ENCODE data around the gene GLYATL1. TPM values are rescaled to one million over a fixed set of nuclear protein-coding genes. Genes with fewer than 3 reads are reported as not detected.
A peak's percentile ranks its signal among the peaks of the same experiment; 100 is the strongest.

Gene GLYATL1
- total and polyA plus RNA-seq, 2 experiments from 2014 or later, result 6.9 to 34.1 TPM

GRCh38 chr11:58927393-58928106 lies 11.7 kb upstream of the GLYATL1 start:
- peaks cover 36% of the 10 kb centered on the region for H3K4me1 ChIP-seq (ENCODE audit: insufficient read depth)
- peak overlapping the region; percentile 16 for H2AFZ ChIP-seq
- peaks cover 3% of the 10 kb centered on the region for H3K79me2 ChIP-seq
- H3K27ac ChIP-seq, result peak overlapping the region; percentile 91
- no peaks in the 10 kb centered on the region for H3K9me3 ChIP-seq (ENCODE audit: low read depth)
- no peak overlapping the region for H3K4me3 ChIP-seq
- TF ChIP-seq EZH2phosphoT487 (IDR thresholded peaks at IDR 0.05; ENCODE audit: low read depth, severe bottlenecking, unreplicated experiment) (no peak), CTCF (IDR thresholded peaks at IDR 0.05; ENCODE audit: poor library complexity) (no peak), EZH2 (IDR thresholded peaks at IDR 0.05; ENCODE audit: borderline replicate concordance) (no peak)
- 5% methylated on average over 15 of the region's 15 CpGs for WGBS (ENCODE audit: low lambda C conversion rate, missing lambda C conversion rate)
- H4K20me1 ChIP-seq (ENCODE audit: insufficient read depth, poor library complexity, severe bottlenecking), result no peaks in the 10 kb centered on the region
- DNase-seq (ENCODE audit: low spot score), result peak; percentile 90
- H3K9me2 ChIP-seq (replicated peaks; ENCODE audit: insufficient read depth), result no peaks in the 10 kb centered on the region
- H3K4me2 ChIP-seq, result peak overlapping the region; percentile 73
- H3K27me3 ChIP-seq, result no peaks in the 10 kb centered on the region
- H3K36me3 ChIP-seq (replicated peaks; ENCODE audit: insufficient read depth, low read depth), result no peaks in the 10 kb centered on the region

GRCh38 chr11:58928107-58928499 lies 11.2 kb upstream of the GLYATL1 start:
- Histone ChIP-seq H3K36me3 (replicated peaks; ENCODE audit: insufficient read depth, low read depth) (no peaks in the 10 kb centered on the region), H3K27ac (peak overlapping the region; percentile 91), H3K9me3 (ENCODE audit: low read depth) (no peaks in the 10 kb centered on the region), H3K79me2 (peaks cover 3% of the 10 kb centered on the region), H3K4me2 (peak overlapping the region; percentile 73), H2AFZ (peak overlapping the region; percentile 16), H3K27me3 (no peaks in the 10 kb centered on the region), H3K4me3 (no peak overlapping the region), H3K9me2 (replicated peaks; ENCODE audit: insufficient read depth) (no peaks in the 10 kb centered on the region), H4K20me1 (ENCODE audit: insufficient read depth, poor library complexity, severe bottlenecking) (no peaks in the 10 kb centered on the region), H3K4me1 (ENCODE audit: insufficient read depth) (peaks cover 31% of the 10 kb centered on the region)
- TF ChIP-seq EZH2 (IDR thresholded peaks at IDR 0.05; ENCODE audit: borderline replicate concordance) (no peak), CTCF (IDR thresholded peaks at IDR 0.05; ENCODE audit: poor library complexity) (no peak), EZH2phosphoT487 (IDR thresholded peaks at IDR 0.05; ENCODE audit: low read depth, severe bottlenecking, unreplicated experiment) (no peak)
- peak; percentile 43 for DNase-seq (ENCODE audit: low spot score)
- 17% methylated on average over 6 of the region's 6 CpGs for WGBS (ENCODE audit: low lambda C conversion rate, missing lambda C conversion rate)

DNA sequence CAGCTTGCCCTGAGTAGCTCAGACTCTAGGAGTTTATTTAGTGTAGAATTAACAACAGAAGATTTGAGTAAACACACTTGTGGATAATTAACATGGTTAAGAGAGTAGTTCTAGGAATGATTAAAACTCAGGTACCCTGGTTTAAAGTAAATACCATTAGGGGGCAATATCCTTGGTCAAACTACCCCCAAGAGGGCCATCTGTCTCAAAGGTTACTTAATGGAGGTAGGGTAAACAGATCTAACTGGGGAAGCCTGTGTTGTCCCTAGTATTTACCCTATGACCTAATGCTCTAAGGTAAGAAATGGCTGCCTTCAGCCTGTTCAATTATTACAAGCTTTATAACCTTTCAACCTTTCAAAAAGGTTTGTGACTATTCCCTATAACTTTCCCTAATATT lies 10.6 kb upstream of the GLYATL1 start:
- Histone ChIP-seq H3K27ac (peak overlapping the region; percentile 91), H2AFZ (no peak overlapping the region), H3K9me2 (replicated peaks; ENCODE audit: insufficient read depth) (no peaks in the 10 kb centered on the region), H3K4me2 (peak overlapping the region; percentile 73), H3K4me3 (no peak overlapping the region), H3K79me2 (peaks cover 3% of the 10 kb centered on the region), H4K20me1 (ENCODE audit: insufficient read depth, poor library complexity, severe bottlenecking) (no peaks in the 10 kb centered on the region), H3K27me3 (no peaks in the 10 kb centered on the region), H3K4me1 (ENCODE audit: insufficient read depth) (peaks cover 27% of the 10 kb centered on the region), H3K9me3 (ENCODE audit: low read depth) (no peaks in the 10 kb centered on the region), H3K36me3 (replicated peaks; ENCODE audit: insufficient read depth, low read depth) (no peaks in the 10 kb centered on the region)
- peak; percentile 46 for DNase-seq (ENCODE audit: low spot score)
- TF ChIP-seq CTCF (IDR thresholded peaks at IDR 0.05; ENCODE audit: poor library complexity) (no peak), EZH2 (IDR thresholded peaks at IDR 0.05; ENCODE audit: borderline replicate concordance) (no peak), EZH2phosphoT487 (IDR thresholded peaks at IDR 0.05; ENCODE audit: low read depth, severe bottlenecking, unreplicated experiment) (no peak)
